Right lobe of liver (tissue), 4 donors: ENCODE results near the gene CDKN2A.

ENCODE experiments used
- CTCF ChIP-seq, 4 donors: fragments of 200-600 bp in 3 of 4; fragments of 450-650 bp in 1 of 4; IDR thresholded peaks; one replicate each; pipeline versions ENCODE4 v1.5.1 to v1.8.0; 2016 to 2022; ENCODE audit warnings: antibody characterized with exemption in 4 of 4, mild to moderate bottlenecking in 2 of 4
- POLR2A ChIP-seq: fragments of 450-650 bp; IDR thresholded peaks from one replicate; pipeline ENCODE4 v1.6.1; 2017; ENCODE audit warnings: antibody characterized with exemption, mild to moderate bottlenecking
- donor health status: DM: no; HTN: no; CAD: no.
- donor health status: DM: no; HTN: no; CAD: no.
- donor health status: DM: no; HTN: yes; CAD: no.

- TF ChIP-seq CTCF (IDR thresholded peaks at IDR 0.05) (no peak), POLR2A (no peak)
These were observed 1.2 kb downstream of the CDKN2A start for GRCh38 chr9:21993007-21993406.
